GM18868 (cell line): ENCODE data around the gene CHST4.
"Not testable (repeated sequence)": the region's sequence is repeated elsewhere in the genome, so short reads cannot be mapped to it uniquely, and the experiment has no call there.

Experiments used
- ATAC-seq: cut with Tn5 transposase; IDR thresholded peaks from one replicate; pipeline ENCODE4 v1.9.1; 2021; ENCODE audit warnings: mild to moderate bottlenecking, moderate library complexity; ENCODE audit not compliant: unreplicated experiment

The CHST4 gene

DNA sequence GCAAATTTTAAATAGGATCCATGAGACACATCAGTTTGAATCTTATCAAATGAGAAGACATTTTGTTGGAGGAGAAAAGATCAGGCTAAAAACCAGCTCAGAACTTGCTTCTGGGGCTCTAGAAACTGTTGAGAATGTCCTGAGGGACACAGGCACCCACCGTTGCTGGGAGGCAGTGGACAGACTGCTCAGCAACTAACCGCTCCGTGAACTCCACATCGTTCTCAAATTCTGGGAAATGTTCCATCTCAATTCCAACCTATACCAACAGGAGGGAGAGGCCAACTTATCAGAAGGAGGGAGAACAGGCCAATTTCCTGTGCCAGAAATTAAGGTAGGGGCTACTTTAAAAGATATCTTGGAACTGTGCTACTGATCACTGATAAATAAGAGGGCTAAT lies 42.3 kb downstream of the CHST4 start:
- no peak for ATAC-seq

DNA sequence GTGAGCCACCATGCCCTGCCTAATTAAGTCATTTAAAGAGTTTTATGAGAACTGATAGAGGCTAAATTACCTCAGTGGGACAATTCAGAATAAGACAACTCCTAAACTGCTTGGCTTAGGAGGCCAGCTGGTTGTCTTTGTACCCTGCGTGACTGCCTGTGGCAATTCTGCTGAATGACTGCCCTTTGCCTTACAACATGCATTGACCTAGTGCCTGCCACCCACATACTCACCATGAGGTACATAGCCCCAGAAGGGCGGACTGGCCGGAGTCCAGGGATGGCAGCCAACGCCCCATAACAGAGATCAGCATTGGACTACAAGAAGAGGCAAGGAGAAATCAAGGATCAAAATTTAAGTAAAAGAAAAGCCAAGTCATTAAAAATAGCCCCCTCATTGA lies 43.4 kb downstream of the CHST4 start:
- ATAC-seq: no peak

DNA sequence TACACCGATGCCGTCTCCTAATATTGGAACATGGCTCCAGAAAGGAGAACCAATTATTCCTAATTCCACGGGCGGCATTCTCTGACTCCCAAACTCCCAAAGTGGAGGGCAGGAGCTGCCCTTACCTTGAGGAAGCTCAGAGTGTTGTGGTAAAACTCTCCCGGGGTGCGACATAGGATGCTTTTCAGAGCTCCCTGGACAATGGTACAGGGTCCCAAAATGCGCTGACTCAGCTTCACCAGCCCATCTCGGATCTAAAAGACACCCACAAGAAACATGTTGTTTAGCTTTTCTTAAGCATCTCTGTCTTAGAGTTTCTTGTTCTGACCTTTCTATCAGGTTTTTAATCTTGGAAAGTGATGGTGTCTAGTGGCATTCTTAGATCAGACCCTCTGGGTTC lies 43.9 kb downstream of the CHST4 start:
- no peak for ATAC-seq

DNA sequence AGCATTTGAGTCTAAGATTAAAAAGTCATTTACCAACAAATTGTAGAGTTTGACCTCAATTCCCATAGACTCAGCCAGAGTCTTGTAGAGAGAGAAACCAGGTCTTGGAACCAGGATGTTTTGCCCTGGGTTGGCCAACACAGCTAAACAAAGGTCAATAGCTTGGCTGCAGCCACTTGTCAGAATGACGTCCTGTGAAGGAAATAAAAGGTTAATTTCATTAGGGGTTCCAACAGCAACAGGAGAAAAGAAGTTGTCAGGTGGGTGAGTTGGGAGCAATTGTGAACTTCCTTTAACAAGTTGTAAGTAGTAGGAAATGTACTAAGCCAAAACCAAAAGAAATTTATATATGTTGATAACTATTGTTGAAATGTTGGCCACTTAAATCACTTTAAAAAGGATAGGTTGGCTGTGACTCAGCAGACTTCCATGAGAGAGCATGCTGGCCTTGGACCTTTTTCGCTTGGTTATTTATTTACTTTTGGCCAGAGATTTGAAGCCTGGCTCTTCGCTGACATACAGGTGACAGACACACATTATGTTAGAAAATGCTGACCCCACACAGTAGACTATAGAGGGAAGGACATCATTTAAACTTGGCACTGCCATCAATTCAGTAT lies 46.4 kb downstream of the CHST4 start:
- no peak for ATAC-seq

DNA sequence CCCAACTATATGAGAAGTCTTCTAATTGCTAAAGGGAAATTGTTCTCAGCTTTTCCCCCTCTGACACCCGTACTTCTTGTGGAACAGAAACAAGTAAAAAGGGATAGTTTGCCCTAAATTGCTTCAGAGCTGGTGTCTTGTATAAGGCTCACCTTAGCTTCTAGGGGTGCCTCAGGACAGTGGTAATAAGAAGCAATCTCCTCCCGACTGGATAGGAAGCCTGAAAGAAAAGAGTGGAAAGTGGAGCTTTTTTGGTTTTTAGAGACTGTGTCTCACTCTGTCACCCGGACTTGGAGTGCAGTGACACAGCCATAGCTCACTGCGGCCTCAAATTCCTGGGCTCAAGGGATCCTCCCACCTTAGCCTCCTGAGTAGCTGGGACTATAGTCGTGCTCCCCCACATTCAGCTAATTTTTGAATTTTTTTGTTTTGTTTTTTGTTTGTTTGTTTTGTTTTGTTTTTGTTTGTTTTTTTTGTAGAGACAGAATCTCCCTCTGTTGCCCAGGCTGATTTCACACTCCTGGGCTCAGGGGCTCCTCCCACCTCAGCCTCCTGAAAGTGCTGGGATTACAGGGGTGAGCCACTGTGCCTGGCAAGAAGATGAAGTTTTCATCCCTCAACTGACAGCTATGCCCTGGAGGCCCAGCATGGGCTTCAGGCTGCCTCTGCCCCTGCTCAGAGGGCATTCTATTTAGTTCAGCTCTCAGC lies 47.3 kb downstream of the CHST4 start:
- ATAC-seq: no peak

DNA sequence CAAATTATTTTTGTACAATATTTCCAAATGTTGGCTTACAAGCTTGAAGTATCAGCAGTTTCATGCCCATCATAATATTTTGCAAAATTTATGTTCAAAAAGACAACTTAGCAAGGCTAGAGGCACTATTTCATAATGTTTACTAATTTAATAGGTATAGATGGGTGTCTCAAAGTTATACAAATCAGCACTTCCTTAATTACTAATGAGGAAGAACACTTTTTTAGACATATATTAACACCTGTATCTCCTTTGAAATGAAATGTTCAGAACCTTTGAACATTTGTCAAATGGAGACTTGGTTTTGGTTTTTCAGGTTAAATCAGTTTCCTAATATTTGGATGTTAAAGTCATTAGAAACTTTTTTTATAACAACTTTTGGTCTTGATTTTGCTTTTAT lies 48.5 kb downstream of the CHST4 start:
- ATAC-seq: no peak

DNA sequence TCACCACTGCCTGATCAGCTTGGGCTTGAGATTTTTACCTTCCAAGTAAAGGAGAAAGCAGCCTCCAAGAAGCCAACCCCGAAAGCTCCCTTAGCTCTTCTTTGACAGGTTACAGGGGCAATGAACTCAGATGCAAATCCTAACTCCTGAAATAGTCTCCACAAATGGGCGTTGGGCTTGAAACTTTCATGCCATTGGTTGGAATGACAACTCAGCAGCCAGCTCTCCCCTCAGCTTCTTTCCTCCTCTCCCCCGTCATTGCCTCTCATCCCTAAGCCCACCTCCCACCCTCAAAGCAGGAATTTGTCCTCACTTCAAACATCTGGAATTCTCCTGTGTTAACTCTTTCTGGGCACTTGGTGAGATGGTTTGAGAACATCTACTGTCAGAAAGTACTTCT lies 50.7 kb downstream of the CHST4 start, which contains the start of gene TAT:
Gene TAT, minus strand, starts transcription at position 122 of the 400 bp plus-strand sequence. CDS start 677 bp downstream, outside the sequence.
- ATAC-seq: no peak

DNA sequence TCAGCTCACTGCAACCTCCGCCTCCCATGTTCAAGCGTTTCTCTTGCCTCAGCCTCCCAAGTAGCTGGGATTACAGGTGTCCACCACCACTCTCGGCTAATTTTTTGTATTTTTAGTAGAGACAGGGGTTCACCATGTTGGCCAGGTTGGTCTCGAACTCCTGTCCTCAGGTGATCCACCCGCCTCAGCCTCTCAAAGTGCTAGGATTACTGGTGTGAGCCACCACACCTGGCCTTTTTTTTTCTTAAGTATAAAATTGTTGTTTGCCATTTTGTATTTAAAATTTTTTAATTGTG lies 56.3 kb downstream of the CHST4 start:
- ATAC-seq: not testable (repeated sequence)

DNA sequence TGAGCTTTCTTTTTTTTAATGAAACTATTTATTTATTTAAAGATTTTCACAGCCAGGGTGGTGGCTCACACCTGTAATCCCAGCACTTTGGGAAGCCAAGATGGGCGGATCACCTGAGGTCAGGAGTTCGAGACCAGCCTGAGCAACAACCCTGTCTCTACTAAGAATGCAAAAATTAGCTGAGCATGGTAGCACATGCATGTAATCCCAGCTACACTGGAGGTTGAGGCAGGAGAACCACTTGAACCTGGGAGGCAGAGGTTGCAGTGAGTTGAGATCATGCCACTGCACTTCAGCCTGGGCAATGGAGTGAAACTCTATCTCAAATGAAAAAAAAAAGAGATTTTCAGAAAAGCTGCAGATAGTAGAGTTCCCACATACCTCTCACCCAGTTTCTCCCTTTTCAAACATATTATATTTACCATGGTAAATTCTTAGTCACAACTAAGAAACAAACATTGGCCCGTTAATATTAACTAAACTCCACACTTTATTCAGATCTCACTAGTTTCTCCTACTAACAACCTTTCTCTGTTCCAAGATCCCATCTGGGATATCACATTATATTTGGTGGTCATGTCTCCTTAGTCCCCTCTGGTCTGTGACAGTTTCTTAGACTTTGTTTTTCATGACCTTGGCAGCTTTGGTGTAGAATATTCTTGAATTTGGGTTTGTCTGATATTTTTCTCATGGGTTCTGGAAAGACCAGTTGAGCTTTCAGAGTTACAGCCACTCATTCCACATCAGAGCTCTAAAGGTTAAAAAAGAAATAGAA lies 58.5 kb downstream of the CHST4 start:
- no peak for ATAC-seq

DNA sequence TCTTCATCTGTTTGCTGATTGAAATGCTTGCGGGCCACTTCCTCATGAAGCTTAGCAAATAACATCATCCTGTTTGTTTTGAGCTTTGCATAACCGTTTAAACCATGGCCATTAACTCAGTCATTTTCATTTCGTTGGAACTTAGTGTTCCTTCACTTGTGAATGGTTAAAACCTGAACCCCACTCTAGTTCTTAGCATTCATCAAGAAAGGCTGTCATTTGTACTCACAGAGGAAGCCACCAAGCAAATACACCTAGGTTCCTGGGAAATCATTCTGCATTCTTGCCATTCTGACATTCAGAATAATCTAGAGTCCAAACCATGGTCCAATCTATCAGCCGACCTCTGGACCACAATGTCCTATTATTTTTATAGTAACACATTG lies 59.1 kb downstream of the CHST4 start:
- no peak for ATAC-seq
